Lower leg skin (tissue), 3 donors: ENCODE results near the gene NCF4.

Experiments used
- POLR2A ChIP-seq, 2 donors: fragments of 450-650 bp; IDR thresholded peaks; one replicate each; pipeline ENCODE4 v1.6.1; 2016 to 2017; ENCODE audit warnings: antibody characterized with exemption in 2 of 2, mild to moderate bottlenecking in 1 of 2, moderate library complexity in 1 of 2
- TF ChIP-seq, protein P1 (sequence below), 3 donors: fragments of 450-650 bp; IDR thresholded peaks; one replicate each; pipeline ENCODE4 v1.5.1; 2016; ENCODE audit warnings: antibody characterized with exemption in 3 of 3, mild to moderate bottlenecking in 3 of 3, moderate library complexity in 2 of 3

DNA sequence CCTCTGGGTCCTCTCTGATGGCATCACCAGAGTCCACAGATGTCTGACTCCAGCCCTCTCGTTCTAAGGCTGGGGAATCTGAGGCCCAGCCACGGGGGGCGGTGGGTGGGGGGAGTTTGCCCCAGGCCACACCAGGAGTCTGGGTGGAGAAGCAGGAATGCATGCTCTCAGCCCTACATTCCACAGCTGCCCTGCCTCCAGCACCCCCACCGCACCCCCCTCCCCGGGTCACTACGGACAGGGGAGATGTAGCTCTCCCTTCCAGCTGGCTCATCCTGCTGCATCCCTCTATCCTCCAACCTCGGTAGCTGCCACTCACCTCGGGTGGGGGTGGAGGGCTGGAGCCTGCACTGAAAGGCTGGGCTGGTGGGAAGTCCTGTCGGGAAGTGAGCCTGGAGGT is 41.7 kb upstream of the NCF4 start:
- TF ChIP-seq, protein P1, sequence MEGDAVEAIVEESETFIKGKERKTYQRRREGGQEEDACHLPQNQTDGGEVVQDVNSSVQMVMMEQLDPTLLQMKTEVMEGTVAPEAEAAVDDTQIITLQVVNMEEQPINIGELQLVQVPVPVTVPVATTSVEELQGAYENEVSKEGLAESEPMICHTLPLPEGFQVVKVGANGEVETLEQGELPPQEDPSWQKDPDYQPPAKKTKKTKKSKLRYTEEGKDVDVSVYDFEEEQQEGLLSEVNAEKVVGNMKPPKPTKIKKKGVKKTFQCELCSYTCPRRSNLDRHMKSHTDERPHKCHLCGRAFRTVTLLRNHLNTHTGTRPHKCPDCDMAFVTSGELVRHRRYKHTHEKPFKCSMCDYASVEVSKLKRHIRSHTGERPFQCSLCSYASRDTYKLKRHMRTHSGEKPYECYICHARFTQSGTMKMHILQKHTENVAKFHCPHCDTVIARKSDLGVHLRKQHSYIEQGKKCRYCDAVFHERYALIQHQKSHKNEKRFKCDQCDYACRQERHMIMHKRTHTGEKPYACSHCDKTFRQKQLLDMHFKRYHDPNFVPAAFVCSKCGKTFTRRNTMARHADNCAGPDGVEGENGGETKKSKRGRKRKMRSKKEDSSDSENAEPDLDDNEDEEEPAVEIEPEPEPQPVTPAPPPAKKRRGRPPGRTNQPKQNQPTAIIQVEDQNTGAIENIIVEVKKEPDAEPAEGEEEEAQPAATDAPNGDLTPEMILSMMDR (IDR thresholded peaks at IDR 0.05): no peak
- no peak for TF ChIP-seq POLR2A (IDR thresholded peaks at IDR 0.05)
